NCI-H2107 (cell line): ENCODE measurements around the gene EPO.
"Not testable (repeated sequence)": the region's sequence is repeated elsewhere in the genome, so short reads cannot be mapped to it uniquely, and the experiment has no call there.

ENCODE experiments used
- DNase-seq: peaks from one replicate; lab custom pipeline; 2025; lab: John Stamatoyannopoulos, UW

EPO gene

DNA sequence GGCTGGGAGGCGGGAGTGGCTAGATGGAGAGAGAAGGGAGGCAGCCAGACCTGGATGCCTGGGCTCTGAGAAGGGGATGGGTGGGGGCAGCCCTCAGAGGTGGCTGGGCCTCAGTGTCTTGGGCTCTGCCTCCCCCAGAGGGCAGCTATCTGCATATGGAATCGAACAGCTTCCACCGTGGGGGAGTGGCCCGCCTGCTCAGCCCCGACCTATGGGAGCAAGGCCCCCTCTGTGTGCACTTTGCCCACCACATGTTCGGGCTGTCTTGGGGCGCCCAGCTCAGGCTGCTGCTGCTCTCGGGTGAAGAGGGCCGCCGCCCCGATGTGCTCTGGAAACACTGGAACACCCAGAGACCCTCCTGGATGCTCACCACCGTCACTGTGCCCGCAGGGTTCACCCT, 16.4 kb downstream of the EPO start:
- no peak for DNase-seq

DNA sequence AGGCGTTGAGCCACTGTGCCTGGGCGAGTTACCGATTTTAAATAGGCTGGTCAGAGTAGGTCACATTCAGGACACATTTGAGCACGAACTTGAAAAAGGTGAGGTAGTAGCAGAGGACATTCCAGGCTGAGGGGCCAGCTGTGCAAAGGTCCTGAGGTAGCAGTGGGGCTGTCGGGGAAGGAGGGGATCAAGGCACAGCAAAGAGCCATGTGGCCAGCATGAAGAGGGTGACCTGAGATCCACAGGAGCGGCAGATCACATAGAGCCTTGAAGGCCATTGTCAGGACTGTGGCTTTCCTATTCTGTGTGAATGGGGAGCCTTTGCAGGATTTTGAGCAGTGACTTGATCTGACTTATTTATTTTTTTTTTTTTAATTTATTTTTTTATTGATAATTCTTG, 19.7 kb downstream of the EPO start:
- no peak for DNase-seq

DNA sequence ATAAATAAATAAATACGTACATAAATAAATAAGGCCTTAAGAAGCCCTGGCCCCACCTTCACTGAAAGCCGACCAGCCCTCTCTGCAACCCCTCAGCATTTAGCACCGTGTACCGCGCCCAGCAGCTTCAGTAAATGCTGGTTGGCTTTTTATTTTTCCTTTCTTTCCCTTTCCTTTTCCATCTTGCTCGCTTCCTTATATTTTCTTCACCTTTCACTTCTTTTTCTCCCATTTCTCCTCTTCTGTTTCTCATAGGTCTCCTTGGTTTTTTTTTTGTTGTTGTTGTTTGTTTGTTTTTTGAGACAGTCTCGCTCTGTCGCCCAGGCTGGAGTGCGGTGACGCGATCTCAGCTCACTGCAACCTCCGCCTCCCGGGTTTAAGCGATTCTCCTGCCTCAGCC, 24.3 kb downstream of the EPO start:
- no peak for DNase-seq

DNA sequence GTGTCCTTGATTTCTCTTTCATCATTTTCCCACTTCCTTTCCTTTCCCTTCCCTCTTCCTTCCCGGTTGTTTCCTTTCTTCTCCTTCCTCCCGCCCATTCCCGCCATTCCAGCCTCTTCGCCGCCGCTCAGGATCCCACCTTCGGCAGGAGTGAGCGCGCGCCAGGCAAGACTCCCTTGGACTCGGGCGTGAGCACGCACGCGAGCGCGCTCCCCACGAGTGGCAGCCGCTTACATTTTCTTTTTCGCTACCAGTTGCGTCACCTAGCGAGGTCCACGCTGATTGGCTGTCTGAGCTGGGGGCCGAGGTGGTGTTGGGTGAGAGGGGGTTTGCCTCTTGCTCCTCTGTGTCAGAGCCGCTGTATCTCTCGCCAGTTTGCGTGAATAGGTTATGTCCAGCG, 24.9 kb downstream of the EPO start:
- no peak for DNase-seq

DNA sequence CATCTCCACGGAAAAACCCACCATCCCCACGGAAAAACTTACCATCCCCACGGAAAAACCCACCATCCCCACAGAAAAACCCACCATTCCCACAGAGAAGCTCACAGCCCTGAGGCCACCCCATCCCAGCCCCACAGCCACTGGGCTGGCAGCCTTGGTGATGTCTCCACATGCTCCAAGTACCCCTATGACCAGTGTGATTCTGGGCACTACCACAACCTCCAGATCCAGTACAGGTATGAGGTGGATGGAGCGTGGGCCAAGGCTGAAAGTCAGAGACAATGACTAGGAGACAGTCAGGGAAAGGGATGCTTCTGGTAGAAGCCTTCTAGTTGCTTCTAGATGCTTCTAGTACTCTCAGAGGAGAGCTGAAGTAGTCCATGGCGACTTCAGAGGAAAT, 32.7 kb downstream of the EPO start:
- DNase-seq = no peak

DNA sequence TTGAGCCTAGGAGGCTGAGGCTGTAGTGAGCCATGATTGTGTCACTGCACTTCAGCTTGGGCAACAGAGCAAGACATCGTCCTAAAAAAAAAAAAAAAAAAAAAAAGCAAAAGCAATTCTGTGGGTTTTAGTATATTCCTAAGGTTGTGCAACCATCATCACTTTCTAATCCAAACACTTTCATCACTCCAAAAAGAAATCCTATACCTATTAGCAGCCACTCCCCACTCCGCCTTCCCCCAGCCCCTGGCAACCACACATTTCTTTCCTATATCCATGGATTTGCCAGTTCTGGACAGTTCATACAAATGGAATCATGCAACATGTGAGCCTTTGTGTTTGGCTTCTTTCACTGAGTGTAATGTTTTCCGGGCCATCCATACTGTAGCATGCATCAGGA, 33.5 kb downstream of the EPO start:
- no peak for DNase-seq

DNA sequence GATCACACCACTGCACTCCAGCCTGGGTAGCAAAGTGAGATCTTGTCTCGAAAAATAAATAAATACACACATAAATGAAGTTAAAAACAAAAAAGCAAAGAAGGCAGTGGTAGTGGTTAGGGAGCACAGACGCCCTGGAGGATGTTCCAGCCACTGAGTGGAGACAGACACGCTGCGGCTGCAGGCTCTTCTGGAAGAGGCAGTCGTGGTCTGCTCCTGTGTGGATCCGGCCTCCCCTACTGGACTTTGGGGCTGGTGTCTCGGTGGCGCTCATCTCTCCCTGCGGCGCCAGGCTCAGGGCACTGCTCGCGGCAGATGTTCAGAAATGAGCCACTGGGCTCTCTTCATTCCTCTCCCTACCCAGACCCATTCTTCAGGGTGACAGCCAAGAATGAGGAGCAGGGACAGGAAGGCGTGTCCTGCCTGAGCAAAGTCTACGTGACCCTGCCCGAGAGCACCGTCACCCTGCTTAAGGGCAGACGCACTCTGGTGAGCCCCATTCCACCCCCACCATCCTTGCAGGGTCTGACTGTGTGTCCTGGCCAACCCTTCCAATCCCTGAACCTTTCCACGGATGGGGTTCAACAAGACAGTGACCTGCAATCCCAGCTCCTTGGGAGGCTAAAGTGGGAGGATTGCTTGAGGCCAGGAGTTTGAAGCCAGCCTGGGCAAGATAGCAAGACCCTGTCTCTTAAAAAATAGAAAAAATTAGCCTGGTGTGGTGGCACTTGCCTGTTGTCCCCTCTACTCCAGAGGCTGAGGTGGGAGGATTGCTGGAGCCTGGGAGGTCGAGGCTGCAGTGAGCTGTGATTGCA, 39.3 kb downstream of the EPO start:
- DNase-seq = no peak

DNA sequence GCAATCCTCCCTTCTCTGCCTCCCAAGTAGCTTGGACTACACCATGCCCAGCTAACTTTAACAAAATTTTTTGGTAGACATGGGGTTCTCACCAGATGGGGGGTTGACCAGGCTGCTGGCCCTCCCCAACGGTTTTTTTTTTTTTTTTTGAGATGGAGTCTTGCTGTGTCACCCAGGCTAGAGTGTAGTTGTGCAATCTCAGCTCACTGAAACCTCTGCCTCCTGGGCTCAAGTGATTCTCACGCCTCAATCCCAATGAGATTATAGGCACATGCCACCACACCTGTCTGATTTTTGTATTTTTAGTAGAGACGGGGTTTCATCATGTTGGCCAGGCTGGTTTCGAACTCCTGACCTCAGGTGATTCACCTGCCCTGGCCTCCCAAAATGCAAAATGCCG, 42.6 kb downstream of the EPO start:
- not testable (repeated sequence) for DNase-seq

DNA sequence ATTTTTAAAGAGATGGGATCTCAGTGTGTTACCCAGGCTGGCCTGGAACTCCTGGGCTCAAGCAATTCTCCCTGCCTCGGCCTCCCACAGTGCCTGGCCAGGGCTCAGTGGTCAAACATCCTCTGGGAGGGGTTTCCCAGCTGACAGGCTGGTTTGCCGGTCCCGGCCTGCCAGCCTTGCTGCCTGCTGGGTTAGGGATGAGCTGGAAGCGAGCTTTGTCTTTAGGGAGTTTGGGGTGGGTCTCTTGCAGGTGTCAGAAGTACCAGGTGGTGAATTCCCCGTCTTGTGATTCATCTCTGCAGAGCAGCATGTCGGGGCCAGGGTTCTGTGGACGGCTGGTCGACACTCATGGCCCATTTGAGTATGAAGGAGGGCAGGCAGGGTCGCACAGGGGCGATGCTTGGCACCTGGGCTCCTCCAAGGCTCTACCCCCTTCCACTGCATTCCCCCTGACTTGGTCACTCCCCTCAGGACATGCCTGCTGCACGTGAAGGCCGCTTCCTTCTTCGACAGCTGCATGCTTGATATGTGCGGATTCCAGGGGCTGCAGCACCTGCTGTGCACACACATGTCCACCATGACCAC, 43.4 kb downstream of the EPO start:
- no peak for DNase-seq

DNA sequence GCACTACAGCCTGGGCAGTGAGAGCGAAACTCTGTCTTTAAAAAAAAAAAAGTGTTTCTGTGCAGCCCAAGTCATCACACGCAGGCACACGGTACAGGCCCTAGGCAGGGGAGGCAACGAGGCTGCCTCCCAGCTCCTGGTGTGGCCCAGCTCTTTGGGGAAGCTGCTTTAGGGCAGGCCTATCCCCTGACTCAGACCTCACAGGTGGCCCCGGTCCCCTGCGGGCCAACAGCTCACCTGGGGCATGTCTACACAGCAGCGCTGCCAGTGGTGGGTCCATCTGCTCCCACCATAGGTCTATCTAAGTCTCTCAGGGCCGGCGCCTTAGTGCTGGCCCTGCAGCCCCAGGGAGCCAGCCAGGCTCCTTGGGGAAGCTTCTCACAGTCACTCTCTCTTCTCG, 44.6 kb downstream of the EPO start:
- DNase-seq = no peak

DNA sequence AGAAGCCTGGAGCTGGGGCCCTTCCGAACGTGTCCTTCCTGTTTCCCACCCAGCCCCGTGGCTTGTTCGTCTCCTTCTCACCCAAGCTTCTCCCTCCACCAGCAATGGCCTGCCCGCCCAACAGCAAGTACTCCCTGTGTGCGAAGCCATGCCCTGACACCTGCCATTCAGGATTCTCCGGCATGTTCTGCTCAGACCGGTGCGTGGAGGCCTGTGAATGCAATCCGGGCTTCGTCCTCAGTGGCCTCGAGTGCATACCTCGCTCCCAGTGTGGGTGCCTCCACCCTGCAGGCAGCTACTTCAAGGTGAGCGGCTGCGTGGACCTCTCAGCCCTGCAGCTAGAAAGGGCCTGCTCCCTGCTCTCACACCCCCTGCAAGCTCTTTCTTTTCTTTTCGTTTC, 45.0 kb downstream of the EPO start:
- DNase-seq = no peak

DNA sequence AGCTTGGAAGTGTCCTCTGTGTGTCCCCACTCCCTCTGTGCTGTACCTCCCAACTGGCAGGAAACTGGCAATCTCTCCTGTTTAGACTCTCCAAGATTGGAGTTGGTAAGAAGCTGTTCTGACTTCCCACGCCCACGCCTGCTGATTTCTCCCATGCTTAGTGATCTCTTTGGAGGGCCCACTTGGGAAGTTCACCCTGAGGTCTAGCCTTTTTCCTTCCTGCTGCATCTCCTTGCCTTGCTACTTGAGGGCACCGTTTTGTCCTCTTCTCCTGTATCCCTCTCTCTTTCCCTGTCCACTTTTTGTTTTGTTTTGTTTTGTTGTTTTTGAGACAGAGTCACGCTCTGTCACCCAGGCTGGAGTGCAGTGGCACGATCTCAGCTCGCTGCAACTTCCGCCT, 48.5 kb downstream of the EPO start:
- no peak for DNase-seq
